OCI-LY1 (cell line): ENCODE data around the gene PSTPIP1.

Experiments
- H2AFZ ChIP-seq: fragments of 200-600 bp; sonication (generic), shearing (Covaris generic); 2 replicates; pipeline ENCODE4 v1.6.0; 2014; ENCODE audit warnings: antibody characterized with exemption, mild to moderate bottlenecking, low read length
- H3F3A ChIP-seq: fragments of 200-600 bp; sonication (generic), shearing (Covaris generic); 2 replicates; pipeline ENCODE4 v1.6.0; 2014; ENCODE audit warnings: mild to moderate bottlenecking, antibody characterized with exemption, low read length, moderate library complexity; ENCODE audit not compliant: insufficient read depth
- H3K27ac ChIP-seq: fragments of 200-600 bp; sonication (generic); 2 replicates; pipeline ENCODE4 v1.5.1; 2014; ENCODE audit warnings: low read length, mixed run types, mild to moderate bottlenecking, low read depth; ENCODE audit not compliant: poor library complexity, severe bottlenecking
- H3K27me3 ChIP-seq: fragments of 200-600 bp; sonication (generic); 2 replicates; pipeline ENCODE4 v1.6.0; 2014; ENCODE audit warnings: antibody characterized with exemption, mild to moderate bottlenecking, low read length, moderate library complexity; ENCODE audit not compliant: insufficient read depth
- H3K36me3 ChIP-seq: fragments of 200-600 bp; sonication (generic); 2 replicates; pipeline ENCODE4 v1.6.1; 2014; ENCODE audit warnings: mild to moderate bottlenecking, antibody characterized with exemption, low read length, moderate library complexity, mixed read lengths; ENCODE audit not compliant: insufficient read depth
- H3K4me1 ChIP-seq: fragments of 200-600 bp; sonication (generic); 2 replicates; pipeline ENCODE4 v1.5.1; 2014; ENCODE audit warnings: mild to moderate bottlenecking, low read length, moderate library complexity; ENCODE audit not compliant: insufficient read depth, severe bottlenecking
- H3K4me2 ChIP-seq: fragments of 200-600 bp; sonication (generic), shearing (Covaris generic); 2 replicates; pipeline ENCODE4 v1.6.1; 2014; ENCODE audit warnings: low read length
- H3K4me3 ChIP-seq: fragments of 200-600 bp; sonication (generic); 2 replicates; pipeline ENCODE4 v1.5.1; 2014; ENCODE audit warnings: low read length, low read depth, mild to moderate bottlenecking, mixed read lengths; ENCODE audit not compliant: poor library complexity, severe bottlenecking
- H3K79me2 ChIP-seq: fragments of 200-600 bp; shearing (Covaris generic); 2 replicates; pipeline ENCODE4 v1.6.1; 2016; ENCODE audit warnings: mixed run types, low read length, mixed read lengths; ENCODE audit not compliant: insufficient read depth
- H3K9ac ChIP-seq: fragments of 200-600 bp; sonication (generic), shearing (Covaris generic); 2 replicates; pipeline ENCODE4 v1.6.1; 2014; ENCODE audit warnings: mild to moderate bottlenecking, low read length, mixed read lengths
- H3K9me2 ChIP-seq: fragments of 200-600 bp; sonication (generic), shearing (Covaris generic); 2 replicates; pipeline ENCODE4 v1.6.1; 2014; ENCODE audit warnings: low read depth, mild to moderate bottlenecking, low read length, mixed read lengths
- H3K9me3 ChIP-seq: fragments of 200-600 bp; shearing (Covaris generic); 2 replicates; pipeline ENCODE4 v1.6.1; 2014; ENCODE audit warnings: low read length, mixed read lengths
- H4K20me1 ChIP-seq: fragments of 200-600 bp; sonication (generic), shearing (Covaris generic); 2 replicates; pipeline ENCODE4 v1.6.0; 2016; ENCODE audit warnings: mild to moderate bottlenecking, low read length; ENCODE audit not compliant: insufficient read depth
- EZH2 ChIP-seq: fragments of 200-600 bp; sonication (generic), shearing (Covaris generic); IDR thresholded peaks from 2 replicates; pipeline ENCODE4 v1.8.0; 2017; ENCODE audit warnings: borderline replicate concordance, mixed run types, mild to moderate bottlenecking, antibody characterized with exemption, low read length, moderate library complexity, mixed read lengths
- TF ChIP-seq, protein P1 (sequence below): fragments of 200-600 bp; sonication (generic), shearing (Covaris generic); IDR thresholded peaks from 2 replicates; pipeline ENCODE4 v1.5.1; 2017; ENCODE audit warnings: mild to moderate bottlenecking, antibody characterized with exemption, low read length, moderate library complexity, mixed read lengths

The PSTPIP1 gene

GRCh38 chr15:77035999-77036471, 41.1 kb downstream of the PSTPIP1 start:
- no peaks in the 10 kb centered on the region for H3K9me2 ChIP-seq
- no peak overlapping the region for H2AFZ ChIP-seq
- H4K20me1 ChIP-seq = no peaks in the 10 kb centered on the region
- peaks cover 6% of the 10 kb centered on the region for H3K4me1 ChIP-seq
- no peak overlapping the region for H3K4me3 ChIP-seq
- no peak overlapping the region for H3K9ac ChIP-seq
- no peak overlapping the region for H3K27ac ChIP-seq
- no peaks in the 10 kb centered on the region for H3K79me2 ChIP-seq
- H3K36me3 ChIP-seq = 0 out of 2 replicates have a peak, but pooled peaks cover 4% of the 10 kb centered on the region
- H3K27me3 ChIP-seq = no peaks in the 10 kb centered on the region
- H3K4me2 ChIP-seq = no peak overlapping the region
- H3K9me3 ChIP-seq = no peaks in the 10 kb centered on the region
- no peaks in the 10 kb centered on the region for H3F3A ChIP-seq
- TF ChIP-seq EZH2 = no peak
- TF ChIP-seq, protein P1, sequence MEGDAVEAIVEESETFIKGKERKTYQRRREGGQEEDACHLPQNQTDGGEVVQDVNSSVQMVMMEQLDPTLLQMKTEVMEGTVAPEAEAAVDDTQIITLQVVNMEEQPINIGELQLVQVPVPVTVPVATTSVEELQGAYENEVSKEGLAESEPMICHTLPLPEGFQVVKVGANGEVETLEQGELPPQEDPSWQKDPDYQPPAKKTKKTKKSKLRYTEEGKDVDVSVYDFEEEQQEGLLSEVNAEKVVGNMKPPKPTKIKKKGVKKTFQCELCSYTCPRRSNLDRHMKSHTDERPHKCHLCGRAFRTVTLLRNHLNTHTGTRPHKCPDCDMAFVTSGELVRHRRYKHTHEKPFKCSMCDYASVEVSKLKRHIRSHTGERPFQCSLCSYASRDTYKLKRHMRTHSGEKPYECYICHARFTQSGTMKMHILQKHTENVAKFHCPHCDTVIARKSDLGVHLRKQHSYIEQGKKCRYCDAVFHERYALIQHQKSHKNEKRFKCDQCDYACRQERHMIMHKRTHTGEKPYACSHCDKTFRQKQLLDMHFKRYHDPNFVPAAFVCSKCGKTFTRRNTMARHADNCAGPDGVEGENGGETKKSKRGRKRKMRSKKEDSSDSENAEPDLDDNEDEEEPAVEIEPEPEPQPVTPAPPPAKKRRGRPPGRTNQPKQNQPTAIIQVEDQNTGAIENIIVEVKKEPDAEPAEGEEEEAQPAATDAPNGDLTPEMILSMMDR = no peak

DNA sequence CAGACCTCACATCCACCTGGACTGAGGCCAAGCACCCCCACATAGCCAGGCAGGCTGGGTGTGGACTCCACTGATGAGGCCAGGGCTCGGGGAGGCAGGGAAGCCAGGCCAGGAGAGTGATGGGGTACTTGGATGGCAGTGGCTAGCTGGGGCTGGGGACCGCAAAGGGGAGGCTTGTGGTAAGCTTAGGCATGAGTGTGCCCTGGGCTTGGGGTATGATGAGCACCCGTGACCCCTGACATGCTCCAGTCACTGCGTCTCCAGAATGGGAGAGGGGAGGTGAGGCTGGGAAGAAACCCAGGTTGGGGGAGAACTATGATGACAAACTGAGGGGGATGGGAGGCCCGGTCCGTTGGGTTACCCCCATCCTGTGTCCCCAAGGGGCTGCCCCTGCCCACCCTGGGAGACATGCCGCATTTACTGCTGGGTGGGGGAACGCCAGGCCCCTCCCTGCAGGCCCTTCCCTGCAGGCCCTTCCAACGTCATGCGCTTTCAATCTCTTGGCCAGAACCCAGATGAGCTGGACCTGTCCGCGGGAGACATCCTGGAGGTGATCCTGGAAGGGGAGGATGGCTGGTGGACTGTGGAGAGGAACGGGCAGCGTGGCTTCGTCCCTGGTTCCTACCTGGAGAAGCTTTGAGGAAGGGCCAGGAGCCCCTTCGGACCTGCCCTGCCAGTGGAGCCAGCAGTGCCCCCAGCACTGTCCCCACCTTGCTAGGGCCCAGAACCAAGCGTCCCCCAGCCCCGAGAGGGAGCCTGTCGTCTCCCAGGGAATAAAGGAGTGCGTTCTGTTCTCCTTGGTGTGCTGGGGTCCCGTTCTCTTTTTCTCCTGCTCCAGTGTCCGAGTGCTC, 41.8 kb downstream of the PSTPIP1 start:
- Histone ChIP-seq H2AFZ (no peak overlapping the region), H3K4me2 (no peak overlapping the region), H3K79me2 (no peaks in the 10 kb centered on the region), H3K9me3 (no peaks in the 10 kb centered on the region), H3K4me3 (no peak overlapping the region), H3K9me2 (no peaks in the 10 kb centered on the region), H3K27me3 (no peaks in the 10 kb centered on the region), H3K4me1 (peaks cover 4% of the 10 kb centered on the region), H4K20me1 (no peaks in the 10 kb centered on the region), H3K36me3 (peaks cover 6% of the 10 kb centered on the region; the same call in 1 of the 2 replicates), H3F3A (no peaks in the 10 kb centered on the region), H3K27ac (no peak overlapping the region), H3K9ac (no peak overlapping the region)
- TF ChIP-seq, protein P1 = no peak
- TF ChIP-seq EZH2 = no peak

- Histone ChIP-seq H3K36me3 (peaks cover 7% of the 10 kb centered on the region; the same call in 1 of the 2 replicates), H3K79me2 (no peaks in the 10 kb centered on the region), H3K4me2 (no peak overlapping the region), H3K27me3 (no peaks in the 10 kb centered on the region), H3F3A (no peaks in the 10 kb centered on the region), H3K4me1 (no peaks in the 10 kb centered on the region), H2AFZ (no peak overlapping the region), H3K27ac (no peak overlapping the region), H3K4me3 (no peak overlapping the region), H3K9ac (no peak overlapping the region), H3K9me3 (no peaks in the 10 kb centered on the region), H4K20me1 (no peaks in the 10 kb centered on the region), H3K9me2 (no peaks in the 10 kb centered on the region)
- TF ChIP-seq EZH2 = no peak
- TF ChIP-seq, protein P1 = no peak
Observed at GRCh38 chr15:77037388-77038209, 42.7 kb downstream of the PSTPIP1 start.
